ENCODE results near the gene ZNF735. TPM values are rescaled to one million over a fixed set of nuclear protein-coding genes. Genes with fewer than 3 reads are reported as not detected.
"Not testable (repeated sequence)": the region's sequence is repeated elsewhere in the genome, so short reads cannot be mapped to it uniquely, and the experiment has no call there.

Gene ZNF735
- not detected for polyA plus RNA-seq (2013, experiment 1 of 2; ENCODE audit: insufficient read length)
- not detected for polyA plus RNA-seq (2013, experiment 2 of 2; ENCODE audit: insufficient read length)

DNA sequence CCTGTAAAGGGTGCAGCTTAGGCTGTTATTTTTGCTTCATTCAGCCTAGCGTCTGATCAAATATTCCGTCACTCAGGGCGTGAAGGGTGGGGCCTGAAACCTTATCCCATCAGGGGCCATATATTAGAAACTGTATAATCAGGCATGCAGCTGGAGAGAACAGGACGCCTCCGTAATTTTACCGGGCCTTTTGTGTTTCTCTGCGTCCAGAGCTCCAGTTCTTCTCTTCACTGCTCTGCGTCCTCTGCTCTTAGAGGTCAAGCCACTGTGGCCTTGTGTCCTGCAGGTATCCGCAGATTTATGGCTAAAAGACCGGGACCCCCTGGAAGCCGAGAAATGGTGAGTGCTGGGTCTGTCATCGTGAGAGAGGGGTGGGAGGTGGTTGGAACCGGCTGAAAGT is at the start of gene ZNF735:
Gene ZNF735 (plus strand): TSS at position 301 of the 400 bp plus-strand sequence. CDS start 0 bp downstream, at position 301.
- DNase-seq: no peak

DNA sequence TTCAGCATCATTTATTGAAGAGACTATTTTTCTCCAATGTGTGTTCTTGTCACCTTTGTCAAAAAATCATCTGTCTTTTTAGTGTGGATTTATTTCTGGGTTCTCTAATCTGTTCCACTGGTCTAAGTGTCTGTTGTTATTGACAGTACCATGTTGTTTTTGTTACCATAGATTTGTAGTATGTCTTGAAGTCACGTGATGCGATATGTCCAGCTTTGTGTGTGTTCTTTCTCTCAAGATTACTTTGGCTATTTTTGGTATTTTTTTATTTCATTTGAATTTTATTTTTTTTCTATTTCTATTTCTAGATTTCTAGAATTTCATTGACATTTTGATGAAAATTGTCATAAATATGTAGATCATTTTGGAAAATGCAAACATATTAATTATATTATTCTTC is 36.0 kb upstream of the ZNF735 start:
- not testable (repeated sequence) for DNase-seq

DNA sequence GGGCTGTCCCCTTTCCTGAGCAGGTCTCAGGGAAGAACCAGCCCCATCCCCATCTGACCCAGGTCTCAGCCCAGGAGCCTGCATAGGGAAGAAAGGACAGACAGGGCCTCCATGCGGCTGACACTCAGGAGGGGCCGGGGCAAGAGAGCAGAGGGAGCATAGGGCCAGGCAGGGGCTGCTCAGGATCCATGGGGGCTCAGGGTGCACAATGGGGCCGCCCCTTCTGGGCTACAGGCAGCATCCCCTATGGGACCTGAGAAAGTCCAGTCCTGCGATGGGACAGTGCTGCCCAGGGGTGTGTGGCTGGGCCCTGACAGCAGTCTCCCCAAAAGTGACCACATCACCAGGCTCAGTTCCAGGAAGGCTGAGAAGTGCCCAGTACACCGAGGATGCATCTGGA is 32.7 kb upstream of the ZNF735 start:
- no peak for DNase-seq

DNA sequence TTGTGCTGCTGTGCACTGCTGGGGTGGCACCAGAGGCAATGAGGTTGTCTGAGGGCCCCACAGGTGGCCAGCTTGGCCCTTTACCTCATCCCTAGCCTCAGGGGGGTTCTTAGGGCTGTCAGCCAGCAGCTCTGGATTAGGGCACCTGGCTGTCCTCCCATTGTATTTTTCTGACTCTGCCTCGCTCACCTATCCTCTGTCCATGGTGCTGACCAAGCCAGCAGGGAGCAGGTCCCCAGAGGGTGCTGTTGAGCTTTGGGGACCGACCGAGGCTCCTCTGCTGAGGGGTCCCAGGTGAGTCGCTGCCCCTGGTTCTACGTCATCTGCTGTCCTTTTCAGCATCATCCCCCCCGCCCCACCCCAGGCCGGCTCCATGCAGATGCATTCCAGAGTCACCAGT is 32.1 kb upstream of the ZNF735 start:
- DNase-seq: no peak

DNA sequence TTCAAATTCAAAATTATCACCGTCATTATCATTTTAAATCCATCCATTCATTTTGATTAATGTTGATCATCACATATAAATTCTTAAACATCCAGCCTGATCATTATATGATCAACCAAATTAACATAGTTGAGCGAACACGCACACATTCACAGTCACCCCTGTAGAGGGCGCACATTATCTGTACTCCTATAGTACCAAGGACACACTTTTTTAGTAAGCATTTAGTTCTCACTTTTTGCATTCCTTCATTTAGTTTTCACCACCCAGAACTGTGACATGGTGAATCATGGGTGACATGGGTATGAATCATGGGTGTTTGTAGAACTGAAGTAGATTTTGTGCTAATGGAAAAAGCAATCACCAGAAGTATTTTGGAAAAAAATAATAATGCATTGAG is 26.0 kb upstream of the ZNF735 start:
- no peak for DNase-seq

DNA sequence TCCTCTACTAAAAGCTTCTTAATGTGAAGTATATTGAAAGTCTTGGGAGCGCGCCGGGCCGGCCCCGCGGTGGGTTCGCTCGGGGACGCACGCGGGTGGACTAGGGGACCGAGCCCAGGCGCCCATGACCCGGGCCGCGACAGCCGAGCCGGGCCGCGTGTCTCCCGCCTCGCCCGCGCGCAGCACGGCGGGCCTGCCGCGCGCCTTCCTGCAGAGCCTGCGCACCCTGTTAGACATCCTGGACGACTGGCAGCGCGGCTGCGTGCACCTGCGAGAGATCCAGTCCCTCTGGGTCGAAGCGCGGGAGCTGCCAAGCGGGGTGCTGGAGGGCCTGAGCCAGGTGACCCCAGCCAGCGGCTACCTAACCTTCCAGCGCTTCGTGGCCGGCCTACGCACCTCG is 25.4 kb upstream of the ZNF735 start:
- DNase-seq: no peak

DNA sequence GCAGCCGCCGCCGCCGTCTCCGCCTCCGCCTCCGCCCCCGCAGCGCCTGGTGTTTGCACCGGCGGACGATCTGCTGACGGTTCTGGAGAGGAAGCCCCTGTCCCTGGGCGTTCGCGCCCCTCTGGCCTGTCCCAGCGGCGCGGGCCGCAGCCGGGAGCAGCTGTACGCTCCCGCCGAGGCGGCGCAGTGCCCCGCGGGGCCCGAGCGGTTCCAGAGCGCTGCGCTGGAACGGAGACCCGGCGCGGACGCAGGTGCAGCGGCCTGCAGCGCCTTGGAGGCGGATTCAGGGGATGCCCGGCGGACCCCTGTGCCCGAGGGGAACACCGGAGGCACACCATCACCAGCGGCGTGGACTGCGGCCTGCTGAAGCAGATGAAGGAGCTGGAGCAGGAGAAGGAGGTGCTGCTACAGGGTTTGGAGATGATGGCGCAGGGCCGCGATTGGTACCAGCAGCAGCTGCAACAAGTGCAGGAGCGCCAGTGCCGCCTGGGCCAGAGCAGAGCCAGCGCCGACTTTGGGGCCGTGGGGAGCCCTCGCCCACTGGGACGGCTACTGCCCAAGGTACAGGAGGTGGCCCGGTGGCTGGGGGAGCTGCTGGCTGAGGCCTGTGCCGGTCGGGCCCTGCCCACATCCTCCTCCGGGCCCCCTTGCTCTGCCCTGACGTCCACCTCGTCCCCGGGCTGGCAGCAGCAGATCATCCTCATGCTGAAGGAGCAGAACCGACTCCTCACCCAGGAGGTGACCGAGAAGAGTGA is 24.8 kb upstream of the ZNF735 start:
- no peak for DNase-seq

DNA sequence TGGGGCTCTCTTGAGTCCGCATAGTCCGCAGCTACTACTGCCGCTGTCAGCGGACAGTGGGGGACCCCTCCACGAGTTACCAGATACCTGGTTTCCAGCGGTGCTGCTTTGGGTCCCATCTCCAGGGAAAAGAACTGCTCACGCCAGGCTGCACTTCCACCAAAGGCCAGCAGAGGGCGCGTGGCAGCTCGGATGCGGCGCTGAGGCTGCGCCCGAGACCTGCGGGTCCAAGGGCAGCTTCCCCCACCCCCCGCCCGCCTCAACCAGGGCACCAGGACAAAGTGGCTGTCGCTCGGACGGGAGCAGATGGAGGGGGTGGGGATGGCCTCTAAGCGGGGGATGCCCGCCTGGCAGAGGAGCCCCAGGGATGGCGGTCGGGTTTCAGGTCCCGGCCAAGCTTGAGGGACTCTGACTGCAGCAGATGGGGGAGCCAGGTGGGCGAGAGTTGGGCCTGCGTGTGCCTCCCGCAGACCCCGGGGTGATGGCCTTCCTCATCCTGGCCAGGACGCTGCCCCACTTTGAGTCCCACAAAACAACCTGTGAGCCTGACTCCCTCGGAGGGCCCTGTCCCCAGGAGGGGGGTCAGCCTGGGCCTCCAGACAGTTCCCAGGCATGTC is 23.8 kb upstream of the ZNF735 start:
- no peak for DNase-seq

DNA sequence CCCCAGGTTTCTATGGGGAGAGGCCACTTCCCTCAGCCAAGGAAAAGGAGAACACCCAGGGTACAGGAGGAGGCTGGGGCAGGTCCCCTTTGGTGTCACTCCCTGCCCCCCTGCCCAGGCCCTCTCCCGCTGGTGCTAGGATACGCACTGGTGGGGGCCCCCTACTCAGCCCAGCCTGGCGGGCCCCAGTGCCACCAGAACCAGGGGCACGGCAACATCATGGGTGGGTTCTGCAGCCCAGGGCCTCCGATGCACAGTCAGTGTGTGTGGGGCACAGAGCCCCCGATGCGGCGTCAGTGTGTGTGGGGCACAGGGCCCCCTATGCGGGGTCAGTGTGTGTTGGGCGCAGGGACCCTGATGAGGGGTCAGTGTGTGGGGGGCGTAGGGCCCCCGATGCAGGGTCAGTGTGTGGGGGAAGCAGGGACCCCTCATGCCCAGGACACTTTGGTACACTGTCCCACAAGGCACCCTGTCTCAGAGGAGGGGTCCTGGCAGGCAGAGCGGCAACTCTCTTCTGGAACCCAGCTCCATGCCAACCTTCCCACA is 23.1 kb upstream of the ZNF735 start:
- no peak for DNase-seq

DNA sequence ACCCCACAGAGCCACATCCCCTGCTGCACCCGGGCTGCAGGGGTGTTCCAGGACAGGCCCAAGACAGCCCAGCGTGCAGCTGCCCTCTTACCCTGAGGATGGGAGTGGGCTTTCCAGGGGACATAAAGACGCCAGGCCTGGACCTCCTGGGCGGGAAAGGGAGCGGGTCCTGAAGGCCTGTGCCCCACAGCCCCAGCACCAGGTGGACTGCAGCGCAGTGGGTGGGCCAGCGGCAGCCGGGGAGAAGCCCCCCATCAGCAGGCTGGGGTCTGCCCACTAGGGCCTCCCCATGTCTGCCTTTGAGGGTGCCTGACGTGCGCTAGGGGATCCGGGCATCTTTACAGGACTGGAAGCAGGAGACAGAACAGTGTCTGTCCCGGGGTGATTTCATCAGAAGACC is 22.6 kb upstream of the ZNF735 start:
- DNase-seq: no peak

DNA sequence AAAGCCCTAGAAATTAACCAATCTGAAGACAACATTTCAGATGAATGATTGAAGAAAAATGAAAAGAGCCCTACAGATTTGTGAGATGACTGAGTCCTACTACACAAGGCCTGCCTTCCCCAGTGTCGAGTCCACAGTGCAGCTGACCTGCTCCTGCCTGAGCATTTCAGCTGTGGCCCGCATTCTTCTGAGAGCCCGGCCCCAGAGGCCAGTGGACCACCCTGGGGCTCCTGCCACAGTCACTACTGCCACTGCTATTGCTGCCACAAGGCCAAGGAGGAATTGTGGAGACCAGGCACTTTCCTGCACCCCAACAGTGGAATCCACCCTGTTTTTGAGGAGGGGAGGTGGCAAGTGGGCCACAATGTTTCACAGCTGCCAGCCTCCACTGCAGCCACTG is 19.6 kb upstream of the ZNF735 start:
- DNase-seq: no peak

DNA sequence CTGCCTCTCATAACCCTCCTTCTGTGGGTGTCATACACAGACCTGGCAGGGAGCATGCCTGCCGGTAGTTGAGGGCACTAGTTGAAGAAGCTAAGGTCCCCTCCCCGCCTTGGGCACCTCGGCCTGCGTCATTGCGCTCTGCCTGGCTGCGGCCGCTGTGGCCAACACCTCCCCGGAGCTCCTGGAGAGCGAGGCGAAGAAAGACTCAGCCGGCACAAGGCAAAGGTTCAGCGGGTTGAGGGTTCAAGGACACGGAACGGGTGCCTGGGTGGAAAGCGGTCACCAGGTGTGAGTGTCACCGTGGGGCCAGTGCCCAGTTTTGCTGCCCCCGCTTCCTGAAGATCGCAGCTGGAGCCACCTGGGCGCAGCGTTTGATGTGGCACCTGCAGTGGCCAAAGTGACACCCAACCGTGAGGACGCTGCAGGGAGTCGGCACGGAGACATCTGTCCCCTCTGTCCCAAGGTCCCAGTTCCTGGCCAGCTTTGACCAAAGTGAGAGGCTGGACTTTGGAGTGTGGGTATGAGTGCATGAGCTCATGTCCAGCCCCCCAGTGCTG is 14.8 kb upstream of the ZNF735 start:
- DNase-seq: no peak

DNA sequence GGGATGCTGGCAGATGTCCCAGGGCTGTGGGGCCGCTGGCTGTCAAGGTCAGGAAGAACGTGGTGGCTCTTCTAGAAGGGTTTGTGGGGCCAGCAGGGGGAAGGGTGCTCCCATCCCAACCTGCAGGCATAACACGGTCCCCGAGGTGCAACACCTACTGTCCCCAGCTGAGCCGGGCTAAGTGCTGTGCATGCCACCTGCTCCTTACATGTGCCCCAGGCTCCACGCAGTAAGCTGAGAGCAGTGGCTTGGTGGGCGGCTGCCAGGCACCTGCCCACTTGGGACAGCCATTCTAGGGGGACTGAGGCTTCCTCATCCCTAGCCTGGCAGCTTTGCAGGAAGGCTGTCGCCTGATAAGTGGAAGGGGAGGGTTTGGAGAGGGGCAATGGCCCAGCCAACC is 14.2 kb upstream of the ZNF735 start:
- DNase-seq: no peak

DNA sequence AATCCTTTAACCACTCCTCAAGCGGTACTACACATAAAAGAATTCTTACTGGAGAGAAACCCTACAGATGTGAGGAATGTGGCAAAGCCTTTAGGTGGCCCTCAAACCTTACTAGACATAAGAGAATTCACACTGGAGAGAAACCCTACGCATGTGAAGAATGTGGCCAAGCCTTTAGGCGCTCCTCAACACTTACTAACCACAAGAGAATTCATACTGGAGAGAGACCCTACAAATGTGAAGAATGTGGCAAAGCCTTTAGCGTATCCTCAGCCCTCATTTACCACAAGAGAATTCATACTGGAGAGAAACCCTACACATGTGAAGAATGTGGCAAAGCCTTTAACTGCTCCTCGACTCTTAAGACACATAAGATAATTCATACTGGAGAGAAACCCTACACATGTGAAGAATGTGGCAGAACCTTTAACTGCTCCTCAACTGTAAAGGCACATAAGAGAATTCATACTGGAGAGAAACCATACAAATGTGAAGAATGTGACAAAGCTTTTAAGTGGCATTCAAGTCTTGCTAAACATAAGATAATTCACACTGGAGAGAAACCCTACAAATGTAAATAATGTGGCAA is 12.8 kb downstream of the ZNF735 start:
- DNase-seq: not testable (repeated sequence)

DNA sequence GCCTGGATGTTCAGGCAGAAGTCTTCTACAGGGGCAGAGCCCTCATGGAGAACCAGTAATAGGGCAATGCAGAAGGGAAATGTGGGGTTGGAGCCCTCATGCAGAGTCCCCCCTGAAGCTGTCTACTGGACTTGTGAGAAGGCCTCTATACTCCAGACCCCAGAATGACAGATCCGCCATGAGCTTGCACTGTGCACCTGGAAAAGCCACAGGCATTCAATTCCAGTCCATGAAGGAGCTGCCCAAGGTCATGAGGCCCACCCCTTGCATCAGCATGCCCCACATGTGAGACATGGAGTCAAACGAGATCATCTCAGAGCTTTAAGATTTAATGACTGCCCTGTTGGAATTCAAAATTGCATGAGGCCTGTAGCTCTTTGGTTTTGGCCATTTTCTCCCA is 16.4 kb downstream of the ZNF735 start:
- DNase-seq: no peak

DNA sequence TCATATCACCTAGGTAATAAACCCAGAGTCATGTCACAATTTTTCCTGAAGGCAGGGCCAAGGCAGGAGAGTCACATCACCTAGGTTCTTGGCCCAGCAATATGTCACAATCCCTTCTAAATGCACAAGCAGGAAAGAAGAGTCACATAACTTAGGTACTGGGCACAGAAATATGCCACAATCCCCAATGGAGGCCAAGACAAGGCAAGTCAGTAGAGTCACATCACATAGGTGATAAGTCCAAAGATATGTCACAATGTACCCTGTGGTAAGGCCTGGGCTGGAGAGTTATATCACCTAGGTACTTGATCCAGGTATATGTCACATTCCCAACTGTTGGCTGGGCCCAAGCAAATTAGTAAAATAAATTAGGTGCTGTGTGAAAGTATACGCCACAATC is 21.2 kb downstream of the ZNF735 start, which contains the start of gene ZNF679:
Gene ZNF679 (plus strand): TSS at position 301 of the 400 bp plus-strand sequence. CDS start 20,644 bp downstream, outside the sequence.
- not testable (repeated sequence) for DNase-seq

DNA sequence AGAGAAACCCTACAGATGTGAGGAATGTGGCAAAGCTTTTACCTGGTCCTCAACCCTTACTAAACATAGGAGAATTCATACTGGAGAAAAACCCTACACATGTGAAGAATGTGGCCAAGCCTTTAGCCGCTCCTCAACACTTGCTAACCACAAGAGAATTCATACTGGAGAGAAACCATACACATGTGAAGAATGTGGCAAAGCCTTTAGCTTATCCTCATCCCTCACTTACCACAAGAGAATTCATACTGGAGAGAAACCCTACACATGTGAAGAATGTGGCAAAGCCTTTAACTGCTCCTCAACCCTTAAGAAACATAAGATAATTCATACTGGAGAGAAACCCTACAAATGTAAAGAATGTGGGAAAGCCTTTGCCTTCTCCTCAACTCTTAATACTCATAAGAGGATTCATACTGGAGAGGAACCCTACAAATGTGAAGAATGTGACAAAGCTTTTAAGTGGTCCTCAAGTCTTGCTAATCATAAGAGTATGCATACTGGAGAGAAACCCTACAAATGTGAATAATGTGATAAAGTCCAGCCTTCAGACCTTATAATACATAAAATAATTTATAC is 59.4 kb downstream of the ZNF735 start:
- DNase-seq: no peak
